ENCODE data around the gene IGF2BP3. TPM values are rescaled to one million over a fixed set of nuclear protein-coding genes. Genes with fewer than 3 reads are reported as not detected.

The IGF2BP3 gene
- total RNA-seq, 1 donor = 2.5 TPM

DNA sequence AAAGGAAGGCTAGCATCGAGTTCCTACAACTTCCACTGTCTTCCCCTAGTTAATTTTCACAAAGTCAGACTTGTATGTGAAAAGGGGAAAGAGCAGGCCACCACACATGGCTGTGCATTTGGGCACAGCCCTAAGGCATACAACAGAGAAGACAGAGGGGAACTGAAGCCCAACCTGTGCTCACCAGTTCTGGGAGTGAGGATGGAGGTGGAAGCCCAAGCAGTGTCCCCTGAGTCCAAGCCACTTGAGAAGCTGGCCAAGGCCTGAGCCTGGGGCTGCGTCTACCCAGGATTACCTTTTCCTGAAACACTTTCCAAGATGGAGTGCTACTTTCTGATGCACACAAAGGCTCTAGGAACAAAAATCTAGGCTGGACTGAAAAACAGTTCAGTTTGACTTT, 203.4 kb downstream of the IGF2BP3 start:
- H3K9me3 ChIP-seq (ENCODE audit: low read depth, low read length) = no peaks in the 10 kb centered on the region
- no peak overlapping the region for H2AFZ ChIP-seq (ENCODE audit: low read length)
- H3K4me2 ChIP-seq (ENCODE audit: insufficient read depth, low read length) = no peak overlapping the region
- no peaks in the 10 kb centered on the region for H3K4me1 ChIP-seq (ENCODE audit: insufficient read depth, low read length)
- TF ChIP-seq, protein P1, sequence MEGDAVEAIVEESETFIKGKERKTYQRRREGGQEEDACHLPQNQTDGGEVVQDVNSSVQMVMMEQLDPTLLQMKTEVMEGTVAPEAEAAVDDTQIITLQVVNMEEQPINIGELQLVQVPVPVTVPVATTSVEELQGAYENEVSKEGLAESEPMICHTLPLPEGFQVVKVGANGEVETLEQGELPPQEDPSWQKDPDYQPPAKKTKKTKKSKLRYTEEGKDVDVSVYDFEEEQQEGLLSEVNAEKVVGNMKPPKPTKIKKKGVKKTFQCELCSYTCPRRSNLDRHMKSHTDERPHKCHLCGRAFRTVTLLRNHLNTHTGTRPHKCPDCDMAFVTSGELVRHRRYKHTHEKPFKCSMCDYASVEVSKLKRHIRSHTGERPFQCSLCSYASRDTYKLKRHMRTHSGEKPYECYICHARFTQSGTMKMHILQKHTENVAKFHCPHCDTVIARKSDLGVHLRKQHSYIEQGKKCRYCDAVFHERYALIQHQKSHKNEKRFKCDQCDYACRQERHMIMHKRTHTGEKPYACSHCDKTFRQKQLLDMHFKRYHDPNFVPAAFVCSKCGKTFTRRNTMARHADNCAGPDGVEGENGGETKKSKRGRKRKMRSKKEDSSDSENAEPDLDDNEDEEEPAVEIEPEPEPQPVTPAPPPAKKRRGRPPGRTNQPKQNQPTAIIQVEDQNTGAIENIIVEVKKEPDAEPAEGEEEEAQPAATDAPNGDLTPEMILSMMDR (IDR thresholded peaks at IDR 0.05; ENCODE audit: extremely low read depth, low read depth, low read length) = no peak
- peaks cover 8% of the 10 kb centered on the region for H3K36me3 ChIP-seq (ENCODE audit: insufficient read depth, low read length)
- no peak for DNase-seq (ENCODE audit: insufficient read length, low spot score, missing footprints)
- no peak overlapping the region for H3K4me3 ChIP-seq (ENCODE audit: insufficient read depth, low read length)
- H4K20me1 ChIP-seq (ENCODE audit: insufficient read depth, low read length) = no peaks in the 10 kb centered on the region
- peaks cover 5% of the 10 kb centered on the region for H3K27me3 ChIP-seq (ENCODE audit: insufficient read depth, low read length)
- no peak overlapping the region for H3K27ac ChIP-seq (ENCODE audit: low read depth, low read length)
- H3K79me2 ChIP-seq (ENCODE audit: insufficient read depth, low read length) = no peaks in the 10 kb centered on the region

DNA sequence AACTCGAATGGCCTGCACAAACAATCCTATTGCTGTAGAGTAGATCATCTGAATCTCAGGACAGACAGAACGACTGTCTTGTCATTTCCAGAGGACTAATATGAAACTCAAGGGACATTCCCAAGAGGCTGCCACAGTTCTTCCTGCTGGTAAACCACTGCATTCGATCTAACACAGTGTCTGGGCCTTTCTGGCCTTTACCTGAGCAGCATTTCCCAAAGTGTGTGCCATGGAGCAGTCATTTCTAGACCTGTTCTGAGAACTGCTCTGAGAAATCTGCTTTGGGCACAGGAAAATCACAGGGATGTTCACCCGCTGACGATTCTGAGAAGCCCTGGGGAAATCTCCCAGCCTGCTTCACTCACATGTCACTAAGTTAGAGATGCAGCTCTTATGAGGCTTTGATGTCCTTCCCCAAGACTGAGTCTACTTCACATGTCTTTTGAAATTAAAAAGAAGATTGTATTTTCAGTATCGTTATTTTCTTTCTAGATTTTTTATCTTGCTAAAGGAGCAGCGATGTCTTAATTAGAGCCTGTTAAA, 205.3 kb downstream of the IGF2BP3 start:
- no peak for DNase-seq (ENCODE audit: insufficient read length, low spot score, missing footprints)
- TF ChIP-seq, protein P1 (IDR thresholded peaks at IDR 0.05; ENCODE audit: extremely low read depth, low read depth, low read length) = no peak
- no peak overlapping the region for H3K4me2 ChIP-seq (ENCODE audit: insufficient read depth, low read length)
- H3K4me1 ChIP-seq (ENCODE audit: insufficient read depth, low read length) = no peaks in the 10 kb centered on the region
- H2AFZ ChIP-seq (ENCODE audit: low read length) = no peak overlapping the region
- H3K4me3 ChIP-seq (ENCODE audit: insufficient read depth, low read length) = no peak overlapping the region
- peaks cover 8% of the 10 kb centered on the region for H3K36me3 ChIP-seq (ENCODE audit: insufficient read depth, low read length)
- H4K20me1 ChIP-seq (ENCODE audit: insufficient read depth, low read length) = no peaks in the 10 kb centered on the region
- no peaks in the 10 kb centered on the region for H3K79me2 ChIP-seq (ENCODE audit: insufficient read depth, low read length)
- no peaks in the 10 kb centered on the region for H3K9me3 ChIP-seq (ENCODE audit: low read depth, low read length)
- H3K27ac ChIP-seq (ENCODE audit: low read depth, low read length) = no peak overlapping the region
- H3K27me3 ChIP-seq (ENCODE audit: insufficient read depth, low read length) = no peaks in the 10 kb centered on the region

DNA sequence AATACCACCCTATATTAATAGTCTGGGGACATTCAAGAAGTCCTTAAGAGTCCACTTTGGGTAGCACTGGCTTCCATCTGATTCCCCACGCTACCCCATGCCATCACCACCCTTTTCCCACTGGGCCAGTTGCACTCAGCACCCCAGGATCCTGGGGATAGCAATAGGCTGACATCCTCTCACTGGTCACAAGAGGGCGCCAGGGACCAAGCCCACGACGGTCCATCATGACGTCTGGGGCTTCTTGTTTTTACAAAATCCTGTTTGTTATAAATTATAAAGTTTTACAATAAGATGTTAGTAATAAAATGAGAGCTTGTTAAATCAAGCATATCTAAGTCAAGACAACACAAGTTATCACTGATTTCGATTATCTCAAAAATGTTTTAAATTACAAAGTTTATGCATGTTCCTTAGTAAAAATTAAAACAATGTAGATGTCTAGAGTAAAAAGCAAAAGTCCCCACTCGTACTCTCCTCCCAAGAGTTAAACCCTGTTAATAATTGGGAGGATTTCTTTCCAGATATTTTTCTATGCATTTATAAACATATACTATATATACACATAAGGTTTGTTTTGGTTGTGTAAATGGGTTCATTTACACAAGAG, 208.3 kb downstream of the IGF2BP3 start:
- H3K27ac ChIP-seq (ENCODE audit: low read depth, low read length) = no peak overlapping the region
- H3K4me2 ChIP-seq (ENCODE audit: insufficient read depth, low read length) = peak overlapping the region; percentile 50
- no peaks in the 10 kb centered on the region for H3K79me2 ChIP-seq (ENCODE audit: insufficient read depth, low read length)
- H3K36me3 ChIP-seq (ENCODE audit: insufficient read depth, low read length) = no peaks in the 10 kb centered on the region
- H3K9me3 ChIP-seq (ENCODE audit: low read depth, low read length) = no peaks in the 10 kb centered on the region
- H4K20me1 ChIP-seq (ENCODE audit: insufficient read depth, low read length) = no peaks in the 10 kb centered on the region
- no peaks in the 10 kb centered on the region for H3K4me1 ChIP-seq (ENCODE audit: insufficient read depth, low read length)
- no peak overlapping the region for H3K4me3 ChIP-seq (ENCODE audit: insufficient read depth, low read length)
- H3K27me3 ChIP-seq (ENCODE audit: insufficient read depth, low read length) = no peaks in the 10 kb centered on the region
- DNase-seq (ENCODE audit: insufficient read length, low spot score, missing footprints) = peak; percentile 93
- TF ChIP-seq, protein P1 (IDR thresholded peaks at IDR 0.05; ENCODE audit: extremely low read depth, low read depth, low read length) = peak; percentile 95
- H2AFZ ChIP-seq (ENCODE audit: low read length) = no peak overlapping the region

DNA sequence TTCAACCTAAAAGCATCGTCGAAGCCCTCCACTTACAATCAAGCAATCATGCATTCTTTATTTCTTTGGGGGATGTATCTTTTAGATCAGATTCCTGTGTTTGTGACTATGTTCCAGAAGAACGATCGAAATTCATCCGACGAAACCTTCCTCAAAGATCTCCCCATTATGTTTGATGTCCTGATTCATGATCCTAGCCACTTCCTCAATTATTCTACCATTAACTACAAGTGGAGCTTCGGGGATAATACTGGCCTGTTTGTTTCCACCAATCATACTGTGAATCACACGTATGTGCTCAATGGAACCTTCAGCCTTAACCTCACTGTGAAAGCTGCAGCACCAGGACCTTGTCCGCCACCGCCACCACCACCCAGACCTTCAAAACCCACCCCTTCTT, 209.9 kb downstream of the IGF2BP3 start:
- Histone ChIP-seq H3K4me1 (ENCODE audit: insufficient read depth, low read length) (no peaks in the 10 kb centered on the region), H3K9me3 (ENCODE audit: low read depth, low read length) (no peaks in the 10 kb centered on the region), H3K4me2 (ENCODE audit: insufficient read depth, low read length) (no peak overlapping the region), H3K4me3 (ENCODE audit: insufficient read depth, low read length) (no peak overlapping the region), H4K20me1 (ENCODE audit: insufficient read depth, low read length) (no peaks in the 10 kb centered on the region), H3K27me3 (ENCODE audit: insufficient read depth, low read length) (no peaks in the 10 kb centered on the region), H2AFZ (ENCODE audit: low read length) (no peak overlapping the region), H3K36me3 (ENCODE audit: insufficient read depth, low read length) (no peaks in the 10 kb centered on the region), H3K27ac (ENCODE audit: low read depth, low read length) (no peak overlapping the region), H3K79me2 (ENCODE audit: insufficient read depth, low read length) (no peaks in the 10 kb centered on the region)
- no peak for DNase-seq (ENCODE audit: insufficient read length, low spot score, missing footprints)
- TF ChIP-seq, protein P1 (IDR thresholded peaks at IDR 0.05; ENCODE audit: extremely low read depth, low read depth, low read length) = no peak

Small RNA genes lying within 50 kb of the gene (small RNA-seq; reads per million reads assigned to genes)
- not detected for gene AC079780.1
- gene RF00019 = not detected
- gene RNU7-143P = not detected
- gene SNORD65C = 2.8 reads per million, percentile 76 among the genes with 10 or more reads in this experiment

Other genes with a start within 250 kb of the IGF2BP3 start
- 380 and 480 TPM in 2 replicates for gene GPNMB, start 223.7 kb downstream of the IGF2BP3 start, total RNA-seq
- gene MALSU1, start 171.2 kb downstream of the IGF2BP3 start, total RNA-seq = 38.4 and 43.6 TPM in 2 replicates
- gene TRA2A, start 61.5 kb upstream of the IGF2BP3 start, total RNA-seq = 23.6 and 25.7 TPM in 2 replicates
- gene CCDC126, start 126.9 kb upstream of the IGF2BP3 start, total RNA-seq = 12.3 and 13.8 TPM in 2 replicates
- gene FAM221A, start 209.7 kb upstream of the IGF2BP3 start, total RNA-seq = 0.72 and 1.8 TPM in 2 replicates
- under 0.01 TPM in 1 of 2 replicates, not detected in the other for gene STK31, start 239.7 kb upstream of the IGF2BP3 start, total RNA-seq